Hepatocyte (in vitro differentiated cells): Measurements from ENCODE around the gene ARL4A. TPM values are rescaled to one million over a fixed set of nuclear protein-coding genes. Genes with fewer than 3 reads are reported as not detected.

ENCODE experiments used
- DNase-seq: peaks from one replicate; pipeline ENCODE4 v3.0.0-alpha.2; 2016; ENCODE audit warnings: low spot score
- H2AFZ ChIP-seq: fragments of 200-600 bp; sonication (generic); 2 replicates; pipeline ENCODE4 v1.6.0; 2016; ENCODE audit warnings: antibody characterized with exemption, mild to moderate bottlenecking
- H3K27ac ChIP-seq: fragments of 200-600 bp; sonication (generic); 2 replicates; pipeline ENCODE4 v1.5.1; 2016; ENCODE audit warnings: mild to moderate bottlenecking
- H3K27me3 ChIP-seq: fragments of 200-600 bp; sonication (generic); 2 replicates; pipeline ENCODE4 v1.6.1; 2016
- H3K36me3 ChIP-seq: fragments of 200-600 bp; sonication (generic); replicated peaks from 2 replicates; pipeline ENCODE4 v1.5.1; 2016; ENCODE audit warnings: low read depth; ENCODE audit not compliant: insufficient read depth
- H3K4me1 ChIP-seq: fragments of 200-600 bp; sonication (generic); 2 replicates; pipeline ENCODE4 v1.5.1; 2016; ENCODE audit warnings: mild to moderate bottlenecking, moderate library complexity; ENCODE audit not compliant: insufficient read depth
- H3K4me2 ChIP-seq: fragments of 200-600 bp; sonication (generic); 2 replicates; pipeline ENCODE4 v1.6.0; 2016
- H3K4me3 ChIP-seq: fragments of 200-600 bp; sonication (generic); 2 replicates; pipeline ENCODE4 v1.5.1; 2016; ENCODE audit warnings: mild to moderate bottlenecking
- H3K79me2 ChIP-seq: fragments of 200-600 bp; sonication (generic); 2 replicates; pipeline ENCODE4 v1.6.0; 2017; ENCODE audit warnings: mild to moderate bottlenecking
- H3K9me2 ChIP-seq: fragments of 200-600 bp; sonication (generic); replicated peaks from 2 replicates; pipeline ENCODE4 v1.6.0; 2017; ENCODE audit warnings: mild to moderate bottlenecking; ENCODE audit not compliant: insufficient read depth
- H3K9me3 ChIP-seq: fragments of 200-600 bp; sonication (generic); 2 replicates; pipeline ENCODE4 v1.5.1; 2016; ENCODE audit warnings: low read depth, mild to moderate bottlenecking
- H4K20me1 ChIP-seq: fragments of 200-600 bp; sonication (generic); 2 replicates; pipeline ENCODE4 v1.6.0; 2016; ENCODE audit warnings: mild to moderate bottlenecking; ENCODE audit not compliant: insufficient read depth, poor library complexity, severe bottlenecking
- CTCF ChIP-seq: fragments of 200-600 bp; sonication (generic); IDR thresholded peaks from 2 replicates; pipeline ENCODE4 v1.5.1; 2016; ENCODE audit warnings: antibody characterized with exemption, mild to moderate bottlenecking; ENCODE audit not compliant: poor library complexity
- EZH2 ChIP-seq: fragments of 200-600 bp; sonication (generic); IDR thresholded peaks from 2 replicates; pipeline ENCODE4 v1.6.1; 2016; ENCODE audit warnings: antibody characterized with exemption, mild to moderate bottlenecking, borderline replicate concordance
- EZH2phosphoT487 ChIP-seq: fragments of 200-600 bp; sonication (generic); IDR thresholded peaks from one replicate; pipeline ENCODE4 v1.6.1; 2018; ENCODE audit warnings: antibody characterized with exemption, mild to moderate bottlenecking, low read depth, moderate library complexity; ENCODE audit not compliant: unreplicated experiment, severe bottlenecking
- WGBS: methylation state at CpG from one replicate; pipeline ENCODE4 v1.1.6; 2016; ENCODE audit warnings: low lambda C conversion rate; ENCODE audit errors: missing lambda C conversion rate; 5-methylcytosine and 5-hydroxymethylcytosine counted together
- polyA plus RNA-seq: library from polyadenylated mRNA; unstranded; fragments of >200 nt; fragmentation: Nextera tagmentation; extraction: Ambion mirVana; gene quantifications from 2 replicates; pipeline ENCODE4 v1.2.1, GENCODE V29; 2016
- total RNA-seq: library from RNA; depleted of rRNA; stranded (reverse); fragments of >200 nt; gene quantifications from 2 replicates; pipeline ENCODE4 v1.2.3, GENCODE V29; 2014

The ARL4A gene
- total and polyA plus RNA-seq, 2 experiments from 2014 or later: 60.3 to 64.0 TPM

DNA sequence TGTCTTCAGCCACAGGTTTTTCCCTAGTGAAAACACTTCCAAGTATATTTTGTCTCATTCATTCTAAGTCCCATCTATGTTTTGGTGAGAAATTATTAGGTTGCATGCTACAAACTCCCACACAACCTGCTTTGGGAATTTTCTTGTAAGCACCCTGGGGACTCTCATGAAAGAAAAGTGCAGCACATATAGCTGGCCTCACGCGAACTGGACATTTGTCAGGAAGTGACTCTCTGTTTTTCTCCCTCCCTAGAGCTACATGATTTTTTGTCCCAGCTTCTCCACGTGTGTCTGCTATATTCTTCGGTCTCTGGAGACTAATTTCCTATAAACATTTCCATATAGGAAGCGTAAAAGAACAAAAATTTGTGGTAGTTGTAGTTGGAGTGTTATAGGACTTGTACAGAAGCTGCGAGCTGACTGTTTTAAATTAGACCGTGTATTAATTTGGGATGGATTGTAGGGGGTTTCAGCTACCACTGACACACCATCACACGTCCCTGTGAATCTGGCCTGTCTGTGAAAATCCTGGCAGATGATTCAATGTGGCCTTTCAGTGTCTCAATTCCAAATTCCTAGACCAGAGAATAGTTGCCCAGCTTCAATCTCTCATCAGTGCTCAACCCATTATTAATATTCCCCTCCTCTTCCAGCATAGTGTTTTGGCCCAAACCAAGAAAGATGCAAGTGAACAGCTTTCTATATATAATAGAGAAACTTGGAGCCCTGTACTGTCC is 40.2 kb downstream of the ARL4A start:
- H3K9me2 ChIP-seq: no peaks in the 10 kb centered on the region
- TF ChIP-seq CTCF (no peak), EZH2phosphoT487 (no peak), EZH2 (no peak)

DNA sequence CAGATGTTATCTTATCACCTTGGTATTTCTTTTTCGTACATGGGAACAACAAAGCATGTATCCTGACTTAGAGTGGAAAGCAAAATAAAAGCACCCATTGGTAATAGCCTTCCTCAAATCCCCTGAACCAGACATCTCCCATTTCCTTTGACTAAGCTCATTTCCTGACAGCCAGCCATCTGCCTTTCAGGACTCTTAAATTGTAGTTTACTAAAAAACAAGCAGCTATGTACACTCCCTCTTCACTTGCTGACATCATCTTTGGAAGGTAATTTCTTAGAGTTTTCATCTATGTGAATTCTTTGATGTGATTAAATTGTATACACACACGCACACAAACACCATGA is 40.7 kb downstream of the ARL4A start:
- H2AFZ ChIP-seq: no peak overlapping the region
- H3K27ac ChIP-seq: no peak overlapping the region
- 78% methylated on average over 2 of the region's 2 CpGs for WGBS
- H4K20me1 ChIP-seq: no peaks in the 10 kb centered on the region
- H3K4me1 ChIP-seq: peaks cover 3% of the 10 kb centered on the region
- H3K9me3 ChIP-seq: no peaks in the 10 kb centered on the region
- H3K79me2 ChIP-seq: no peaks in the 10 kb centered on the region
- no peak overlapping the region for H3K4me3 ChIP-seq
- no peak overlapping the region for H3K4me2 ChIP-seq
- no peaks in the 10 kb centered on the region for H3K27me3 ChIP-seq
- no peaks in the 10 kb centered on the region for H3K36me3 ChIP-seq
- no peaks in the 10 kb centered on the region for H3K9me2 ChIP-seq
- TF ChIP-seq EZH2phosphoT487: no peak
- TF ChIP-seq CTCF: no peak
- no peak for TF ChIP-seq EZH2
- DNase-seq: no peak

More for the DNA sequence above, 40.2 kb downstream of the ARL4A start:
- no peaks in the 10 kb centered on the region for H3K9me3 ChIP-seq
- H3K4me2 ChIP-seq: no peak overlapping the region
- no peaks in the 10 kb centered on the region for H4K20me1 ChIP-seq
- no peak for DNase-seq
- peaks cover 5% of the 10 kb centered on the region for H3K4me1 ChIP-seq
- no peak overlapping the region for H2AFZ ChIP-seq
- H3K27ac ChIP-seq: no peak overlapping the region
- 56% methylated on average over 8 of the region's 8 CpGs for WGBS
- no peak overlapping the region for H3K4me3 ChIP-seq
- H3K36me3 ChIP-seq: no peaks in the 10 kb centered on the region
- H3K27me3 ChIP-seq: no peaks in the 10 kb centered on the region
- no peaks in the 10 kb centered on the region for H3K79me2 ChIP-seq

DNA sequence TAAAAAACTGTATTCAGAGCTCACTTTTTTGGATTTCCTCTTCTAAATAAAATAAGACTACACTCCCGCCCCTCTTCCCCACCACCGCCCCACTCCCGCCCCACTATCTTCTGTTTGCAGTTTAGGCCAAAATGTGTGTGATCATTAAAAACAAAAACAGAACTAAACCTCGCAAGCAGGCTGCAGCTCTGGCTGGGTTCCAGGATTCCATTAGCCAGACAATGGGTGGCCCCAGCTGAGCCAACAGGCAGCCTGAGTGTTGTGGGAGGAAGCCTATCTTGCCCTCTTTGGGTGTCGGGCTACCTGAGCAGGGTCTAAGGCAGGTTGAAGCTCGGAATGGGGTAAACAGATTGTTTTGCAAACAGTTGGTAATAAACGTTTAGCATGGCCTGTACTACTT is 41.7 kb downstream of the ARL4A start:
- H2AFZ ChIP-seq: no peak overlapping the region

More for the DNA sequence above, 41.7 kb downstream of the ARL4A start:
- no peak overlapping the region for H3K4me2 ChIP-seq
- no peak overlapping the region for H3K4me3 ChIP-seq
- H3K79me2 ChIP-seq: no peaks in the 10 kb centered on the region
- H3K27ac ChIP-seq: no peak overlapping the region
- H4K20me1 ChIP-seq: no peaks in the 10 kb centered on the region
- peak; percentile 25 for DNase-seq
- H3K9me2 ChIP-seq: no peaks in the 10 kb centered on the region
- TF ChIP-seq EZH2 (no peak), EZH2phosphoT487 (no peak), CTCF (no peak)
- no peaks in the 10 kb centered on the region for H3K27me3 ChIP-seq
- no peaks in the 10 kb centered on the region for H3K4me1 ChIP-seq
- H3K9me3 ChIP-seq: no peaks in the 10 kb centered on the region
- H3K36me3 ChIP-seq: no peaks in the 10 kb centered on the region
- WGBS: 52% methylated on average over 7 of the region's 7 CpGs
